HCT116 (cell line): ENCODE results near the gene NLRC5. TPM values are rescaled to one million over a fixed set of nuclear protein-coding genes. Genes with fewer than 3 reads are reported as not detected.

ENCODE experiments used
- ATAC-seq: fragments of 200-7000 bp; cut with Tn5 transposase; 2 replicates; pipeline ENCODE4 v1.9.1; 2020; ENCODE audit warnings: mild to moderate bottlenecking, moderate library complexity
- BruUV-seq: library from RNA; stranded (reverse); fragments of 400-500 nt; replicated peaks from 2 replicates; lab custom pipeline; 2021; lab: Mats Ljungman, UMichigan
- CTCF ChIA-PET: fragments of 300-600 bp; sonication (Branson Sonifier 250); formaldehyde crosslinking; loops from one replicate; lab custom pipeline; 2021; ENCODE audit warnings: antibody characterized with exemption; lab: Charles Lee
- POLR2A ChIA-PET: fragments of 300-600, 350-600 bp; sonication (Branson Sonifier 250); formaldehyde crosslinking; loops from one replicate; lab custom pipeline; 2021; ENCODE audit warnings: antibody characterized with exemption; lab: Charles Lee
- RAD21 ChIA-PET, 2 experiments: fragments of 300-600 bp; sonication (Branson Sonifier 250); formaldehyde crosslinking; loops; one replicate each; lab custom pipeline; 2023; ENCODE audit warnings: low total read pairs in 2 of 2; ENCODE audit not compliant: uncharacterized antibody in 2 of 2, unreplicated experiment in 2 of 2, low non-redundant PET in 1 of 2; lab: Charles Lee
- DNase-seq: peaks from one replicate; pipeline ENCODE4 v3.0.0-alpha.2; 2010; ENCODE audit warnings: low read depth, low spot score
- H2AFZ ChIP-seq: fragments of 200-600 bp; shearing (Covaris generic), sonication (generic); 2 replicates; pipeline ENCODE4 v1.6.1; 2017; ENCODE audit warnings: low read depth, mixed run types, mixed read lengths, antibody characterized with exemption, low read length; ENCODE audit not compliant: poor library complexity, severe bottlenecking
- H3K27ac ChIP-seq: 2 replicates; pipeline ENCODE4 v1.5.1; 2012; ENCODE audit warnings: low read depth, low read length
- H3K27me3 ChIP-seq: fragments of 200-600 bp; sonication (generic); 2 replicates; pipeline ENCODE4 v1.6.1; 2016; ENCODE audit warnings: mixed run types, low read length, mixed read lengths; ENCODE audit not compliant: insufficient read depth
- H3K36me3 ChIP-seq, 2 experiments: fragments of 200-500 bp in 1 of 2; fragments of 200-600 bp in 1 of 2; sonication (Bioruptor generic) in 1 of 2; sonication (generic) in 1 of 2; 2 replicates each; pipeline versions ENCODE4 v1.5.1 to v1.6.1; 2014 to 2016; ENCODE audit warnings: low read length in 2 of 2, inconsistent platforms in 1 of 2, mixed read lengths in 1 of 2, mixed run types in 1 of 2; ENCODE audit not compliant: insufficient read depth in 2 of 2, control insufficient read depth in 1 of 2
- H3K4me1 ChIP-seq, 2 experiments: fragments of 200-600 bp in 1 of 2; sonication (generic) in 1 of 2; 2 replicates each; pipeline versions ENCODE4 v1.5.1 to v1.6.1; 2012 to 2017; ENCODE audit warnings: low read length in 2 of 2, inconsistent platforms in 1 of 2, mild to moderate bottlenecking in 1 of 2, mixed read lengths in 1 of 2, mixed run types in 1 of 2, moderate library complexity in 1 of 2; ENCODE audit not compliant: insufficient read depth in 2 of 2, control insufficient read depth in 1 of 2
- H3K4me2 ChIP-seq: fragments of 200-600 bp; sonication (generic); 2 replicates; pipeline ENCODE4 v1.6.1; 2017; ENCODE audit warnings: mixed run types, low read length, mixed read lengths
- H3K4me3 ChIP-seq, 2 experiments: fragments of 200-600 bp in 1 of 2; sonication (generic) in 1 of 2; replicated peaks in 1 of 2; 2 replicates each; pipeline ENCODE4 v1.5.1; 2011 to 2016; ENCODE audit warnings: low read length in 2 of 2, control low read depth in 1 of 2, low read depth in 1 of 2, mild to moderate bottlenecking in 1 of 2, mixed read lengths in 1 of 2, mixed run types in 1 of 2
- H3K79me2 ChIP-seq: fragments of 200-600 bp; sonication (generic); 2 replicates; pipeline ENCODE4 v1.6.1; 2017; ENCODE audit warnings: mild to moderate bottlenecking, mixed run types, low read length, moderate library complexity, mixed read lengths; ENCODE audit not compliant: insufficient read depth
- H3K9ac ChIP-seq: fragments of 200-600 bp; sonication (generic); 2 replicates; pipeline ENCODE4 v1.6.1; 2016; ENCODE audit warnings: low read length, mixed read lengths
- H3K9me2 ChIP-seq: fragments of 200-600 bp; sonication (generic), shearing (Covaris generic); 2 replicates; pipeline ENCODE4 v1.6.1; 2017; ENCODE audit warnings: mixed run types, mild to moderate bottlenecking, moderate library complexity; ENCODE audit not compliant: insufficient read depth
- H3K9me3 ChIP-seq, 2 experiments: fragments of 200-500 bp in 1 of 2; fragments of 200-600 bp in 1 of 2; sonication (Bioruptor generic) in 1 of 2; sonication (generic) in 1 of 2; 2 replicates each; pipeline ENCODE4 v1.6.1; 2014 to 2017; ENCODE audit warnings: low read length in 2 of 2, mixed read lengths in 2 of 2, inconsistent platforms in 1 of 2, low read depth in 1 of 2, mild to moderate bottlenecking in 1 of 2, mixed run types in 1 of 2, moderate library complexity in 1 of 2; ENCODE audit not compliant: control insufficient read depth in 1 of 2, insufficient read depth in 1 of 2
- H4K20me1 ChIP-seq: fragments of 200-600 bp; sonication (generic), shearing (Covaris generic); 2 replicates; pipeline ENCODE4 v1.6.1; 2017; ENCODE audit warnings: mixed run types, mild to moderate bottlenecking, moderate library complexity; ENCODE audit not compliant: insufficient read depth
- CBX3 ChIP-seq: IDR thresholded peaks from 2 replicates; pipeline ENCODE4 v1.6.1; 2012; ENCODE audit warnings: low read depth
- ELF1 ChIP-seq: IDR thresholded peaks from 2 replicates; pipeline ENCODE4 v1.6.1; 2012; ENCODE audit warnings: low read depth, borderline replicate concordance
- EZH2 ChIP-seq: fragments of 200-600 bp; sonication (generic); IDR thresholded peaks from 2 replicates; pipeline ENCODE4 v1.6.1; 2017; ENCODE audit warnings: antibody characterized with exemption, mixed run types
- EZH2phosphoT487 ChIP-seq: fragments of 200-600 bp; IDR thresholded peaks from 2 replicates; pipeline ENCODE4 v1.6.1; 2018; ENCODE audit warnings: antibody characterized with exemption, borderline replicate concordance
- FOSL1 ChIP-seq: IDR thresholded peaks from 2 replicates; pipeline ENCODE4 v1.6.1; 2012; ENCODE audit warnings: low read depth
- JUND ChIP-seq: IDR thresholded peaks from 2 replicates; pipeline ENCODE4 v1.6.1; 2012
- POLR2A ChIP-seq: IDR thresholded peaks from 2 replicates; pipeline ENCODE4 v1.7.0; 2011; ENCODE audit warnings: borderline replicate concordance; ENCODE audit not compliant: insufficient read depth, insufficient read length; ENCODE audit errors: extremely low read depth
- RAD21 ChIP-seq: IDR thresholded peaks from 2 replicates; pipeline ENCODE4 v1.6.1; 2012; ENCODE audit warnings: low read depth, mild to moderate bottlenecking
- SIN3A ChIP-seq: IDR thresholded peaks from 2 replicates; pipeline ENCODE4 v1.6.1; 2012; ENCODE audit warnings: low read depth
- SP1 ChIP-seq: IDR thresholded peaks from 2 replicates; pipeline ENCODE4 v1.6.1; 2012; ENCODE audit warnings: low read depth
- TCF7L2 ChIP-seq: IDR thresholded peaks from 2 replicates; pipeline ENCODE4 v1.7.0; 2011; ENCODE audit warnings: borderline replicate concordance, inconsistent platforms; ENCODE audit not compliant: insufficient read depth, insufficient read length; ENCODE audit errors: extremely low read depth
- ZFX ChIP-seq: fragments of 450-650 bp; IDR thresholded peaks from 2 replicates; pipeline ENCODE4 v1.6.1; 2017
- intact Hi-C: fragments of 100-400 bp; cut with micrococcal nuclease; formaldehyde crosslinking; loops from 2 replicates; pipeline ENCODE4 v1.10.0; 2022
- total RNA-seq: library from RNA; stranded (reverse); gene quantifications from one replicate; pipeline ENCODE4 v1.2.1, GENCODE V29; 2021; ENCODE audit not compliant: unreplicated experiment
- TF ChIP-seq, protein P1 (sequence below): IDR thresholded peaks from 2 replicates; pipeline ENCODE4 v1.6.1; 2012; ENCODE audit warnings: low read depth
- TF ChIP-seq, protein P2 (sequence below): IDR thresholded peaks from 2 replicates; pipeline ENCODE4 v1.6.1; 2012
- TF ChIP-seq, protein P3 (sequence below): IDR thresholded peaks from 2 replicates; pipeline ENCODE4 v1.6.1; 2012

NLRC5 gene
- total RNA-seq, 1 experiment from 2014 or later, result 10.4 TPM

DNA sequence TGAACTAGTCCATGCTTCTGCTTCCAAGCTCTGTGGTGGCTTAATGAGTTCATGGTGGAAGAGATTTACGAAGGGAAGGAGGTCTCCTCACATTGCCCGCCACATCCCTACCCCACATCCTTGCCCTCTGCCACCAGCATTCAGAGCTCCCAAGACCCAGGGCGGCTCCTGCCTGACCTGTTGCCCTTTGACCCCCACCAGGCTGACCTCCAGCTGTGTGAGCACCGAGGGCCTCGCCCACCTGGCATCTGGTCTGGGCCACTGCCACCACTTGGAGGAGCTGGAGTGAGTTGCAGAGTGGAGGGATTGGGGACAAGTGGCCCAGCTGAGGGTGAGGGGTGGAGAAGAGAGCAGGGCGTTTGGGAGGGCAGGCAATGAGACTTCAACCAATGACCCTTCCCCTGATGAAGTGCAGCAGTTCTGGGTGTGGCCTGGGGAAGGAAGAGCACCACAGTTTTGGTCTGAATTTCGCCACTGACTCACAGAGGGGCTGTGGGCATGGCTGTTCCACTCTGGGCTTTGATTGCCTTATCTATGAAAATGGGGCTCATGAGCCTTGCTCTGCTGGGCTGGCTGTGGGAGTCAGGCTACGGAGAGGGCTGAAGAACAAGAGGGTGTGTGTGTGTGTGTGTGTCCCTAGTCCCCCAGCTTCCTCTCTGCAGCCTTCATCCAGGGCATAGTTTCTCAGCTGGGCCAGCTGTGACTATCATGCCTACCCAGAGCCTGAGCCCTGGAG, 80.4 kb downstream of the NLRC5 start:
- Histone ChIP-seq H3K36me3 (no peaks in the 10 kb centered on the region), H3K9me2 (0 out of 2 replicates have a peak, but pooled peaks cover 3% of the 10 kb centered on the region), H3K79me2 (no peaks in the 10 kb centered on the region), H3K27ac (no peak overlapping the region), H3K9ac (no peak overlapping the region), H4K20me1 (no peaks in the 10 kb centered on the region), H3K4me3 (no peak overlapping the region), H3K4me1 (peaks cover 10 to 35% of the 10 kb centered on the region in 2 experiments), H2AFZ (no peak overlapping the region), H3K27me3 (no peaks in the 10 kb centered on the region), H3K4me2 (no peak overlapping the region), H3K9me3 (no peaks in the 10 kb centered on the region)
- ChIA-PET RAD21 (no interaction called here), POLR2A (interaction anchor here (0.7 kb wide), 1 partner anchor 138 kb away, joined by 3 read pairs; the partner anchor contains the start of gene HERPUD1), CTCF (interaction anchor here (1.3 kb wide), 1 partner anchor 23 kb away, joined by 3 read pairs; the partner anchor contains the start of gene CPNE2)
- no peak for TF ChIP-seq POLR2A
- TF ChIP-seq CBX3, result no peak
- BruUV-seq, result no TSS peak
- intact Hi-C loops, result no loop called here
- DNase-seq (no peak), ATAC-seq (no peak)

DNA sequence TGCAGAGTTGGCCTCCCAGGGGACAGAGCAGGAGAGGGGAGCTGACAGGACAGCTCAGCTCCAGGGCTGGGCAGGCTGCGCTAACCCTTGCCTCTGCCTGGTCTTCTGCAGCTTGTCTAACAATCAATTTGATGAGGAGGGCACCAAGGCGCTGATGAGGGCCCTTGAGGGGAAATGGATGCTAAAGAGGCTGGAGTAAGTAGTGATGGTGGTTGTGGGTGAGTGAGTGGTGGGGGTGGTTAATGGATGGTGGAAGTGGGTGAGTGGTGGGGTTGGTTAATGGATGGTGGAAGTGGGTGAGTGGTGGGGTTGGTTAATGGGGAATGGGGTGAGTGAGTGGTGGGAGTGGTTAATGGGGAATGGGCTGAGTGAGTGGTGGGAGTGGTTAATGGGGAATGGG, 81.1 kb downstream of the NLRC5 start:
- Histone ChIP-seq H3K27ac (no peak overlapping the region), H3K79me2 (no peaks in the 10 kb centered on the region), H3K9me2 (0 out of 2 replicates have a peak, but pooled peaks cover 3% of the 10 kb centered on the region), H3K27me3 (no peaks in the 10 kb centered on the region), H2AFZ (no peak overlapping the region), H3K36me3 (no peaks in the 10 kb centered on the region), H4K20me1 (no peaks in the 10 kb centered on the region), H3K9ac (no peak overlapping the region), H3K4me2 (no peak overlapping the region), H3K9me3 (no peaks in the 10 kb centered on the region), H3K4me3 (no peak overlapping the region), H3K4me1 (peaks cover 10 to 35% of the 10 kb centered on the region in 2 experiments)
- BruUV-seq, result no TSS peak
- TF ChIP-seq EZH2phosphoT487 (no peak), ELF1 (no peak), SP1 (no peak), EZH2 (no peak), ZFX (no peak), RAD21 (no peak), JUND (no peak), FOSL1 (no peak), TCF7L2 (no peak), SIN3A (no peak)
- TF ChIP-seq, protein P1, sequence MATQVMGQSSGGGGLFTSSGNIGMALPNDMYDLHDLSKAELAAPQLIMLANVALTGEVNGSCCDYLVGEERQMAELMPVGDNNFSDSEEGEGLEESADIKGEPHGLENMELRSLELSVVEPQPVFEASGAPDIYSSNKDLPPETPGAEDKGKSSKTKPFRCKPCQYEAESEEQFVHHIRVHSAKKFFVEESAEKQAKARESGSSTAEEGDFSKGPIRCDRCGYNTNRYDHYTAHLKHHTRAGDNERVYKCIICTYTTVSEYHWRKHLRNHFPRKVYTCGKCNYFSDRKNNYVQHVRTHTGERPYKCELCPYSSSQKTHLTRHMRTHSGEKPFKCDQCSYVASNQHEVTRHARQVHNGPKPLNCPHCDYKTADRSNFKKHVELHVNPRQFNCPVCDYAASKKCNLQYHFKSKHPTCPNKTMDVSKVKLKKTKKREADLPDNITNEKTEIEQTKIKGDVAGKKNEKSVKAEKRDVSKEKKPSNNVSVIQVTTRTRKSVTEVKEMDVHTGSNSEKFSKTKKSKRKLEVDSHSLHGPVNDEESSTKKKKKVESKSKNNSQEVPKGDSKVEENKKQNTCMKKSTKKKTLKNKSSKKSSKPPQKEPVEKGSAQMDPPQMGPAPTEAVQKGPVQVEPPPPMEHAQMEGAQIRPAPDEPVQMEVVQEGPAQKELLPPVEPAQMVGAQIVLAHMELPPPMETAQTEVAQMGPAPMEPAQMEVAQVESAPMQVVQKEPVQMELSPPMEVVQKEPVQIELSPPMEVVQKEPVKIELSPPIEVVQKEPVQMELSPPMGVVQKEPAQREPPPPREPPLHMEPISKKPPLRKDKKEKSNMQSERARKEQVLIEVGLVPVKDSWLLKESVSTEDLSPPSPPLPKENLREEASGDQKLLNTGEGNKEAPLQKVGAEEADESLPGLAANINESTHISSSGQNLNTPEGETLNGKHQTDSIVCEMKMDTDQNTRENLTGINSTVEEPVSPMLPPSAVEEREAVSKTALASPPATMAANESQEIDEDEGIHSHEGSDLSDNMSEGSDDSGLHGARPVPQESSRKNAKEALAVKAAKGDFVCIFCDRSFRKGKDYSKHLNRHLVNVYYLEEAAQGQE, result no peak
- TF ChIP-seq, protein P2, sequence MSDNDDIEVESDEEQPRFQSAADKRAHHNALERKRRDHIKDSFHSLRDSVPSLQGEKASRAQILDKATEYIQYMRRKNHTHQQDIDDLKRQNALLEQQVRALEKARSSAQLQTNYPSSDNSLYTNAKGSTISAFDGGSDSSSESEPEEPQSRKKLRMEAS, result no peak
- TF ChIP-seq, protein P3, sequence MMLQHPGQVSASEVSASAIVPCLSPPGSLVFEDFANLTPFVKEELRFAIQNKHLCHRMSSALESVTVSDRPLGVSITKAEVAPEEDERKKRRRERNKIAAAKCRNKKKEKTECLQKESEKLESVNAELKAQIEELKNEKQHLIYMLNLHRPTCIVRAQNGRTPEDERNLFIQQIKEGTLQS, result no peak
- ATAC-seq (no peak), DNase-seq (no peak)
- intact Hi-C loops, result no loop called here
- ChIA-PET CTCF (interaction anchor here (1.3 kb wide), 1 partner anchor 22 kb away, joined by 3 read pairs; the partner anchor contains the start of gene CPNE2), RAD21 (no interaction called here), POLR2A (interaction anchor here (0.7 kb wide), 1 partner anchor 139 kb away, joined by 3 read pairs; the partner anchor contains the start of gene HERPUD1)
